Measurements from ENCODE around the gene ITM2C.

Gene ITM2C

GRCh38 chr2:230877759-230878598 is 13.2 kb downstream of the ITM2C start:
- peaks cover 3% of the 10 kb centered on the region for H3K4me1 ChIP-seq (ENCODE audit: insufficient read depth, low read length, poor library complexity, severe bottlenecking)
- no peaks in the 10 kb centered on the region for H3K27me3 ChIP-seq (ENCODE audit: insufficient read depth, low read length, poor library complexity, severe bottlenecking)
- H2AFZ ChIP-seq (ENCODE audit: low read length), result no peak overlapping the region
- H3K4me2 ChIP-seq (ENCODE audit: low read depth, low read length, poor library complexity, severe bottlenecking), result no peak overlapping the region
- TF ChIP-seq EZH2phosphoT487 (IDR thresholded peaks at IDR 0.05; ENCODE audit: borderline replicate concordance) (no peak), CTCF (conservative IDR thresholded peaks at IDR 0.05; ENCODE audit: low read length) (no peak)
- peaks cover 12% of the 10 kb centered on the region; the same call in 1 of the 2 replicates for H3K79me2 ChIP-seq (ENCODE audit: insufficient read depth, low read length)
- H3K9me2 ChIP-seq (replicated peaks; ENCODE audit: low read depth, low read length), result no peaks in the 10 kb centered on the region
- H3K4me3 ChIP-seq (ENCODE audit: low read length, poor library complexity, severe bottlenecking), result no peak overlapping the region
- H4K20me1 ChIP-seq (ENCODE audit: insufficient read depth, low read length, poor library complexity, severe bottlenecking), result peaks cover 5% of the 10 kb centered on the region
- no peak overlapping the region for H3K9ac ChIP-seq (ENCODE audit: low read depth, low read length, poor library complexity, severe bottlenecking)
- H3K9me3 ChIP-seq (ENCODE audit: insufficient read depth, low read depth, low read length), result no peaks in the 10 kb centered on the region
- 0 out of 2 replicates have a peak, but pooled peaks cover 3% of the 10 kb centered on the region for H3F3A ChIP-seq (ENCODE audit: low read depth)
- peaks cover 62% of the 10 kb centered on the region; the same call in 1 of the 2 replicates for H3K36me3 ChIP-seq (ENCODE audit: insufficient read depth, low read length)

GRCh38 chr2:230878599-230879188 is 14.0 kb downstream of the ITM2C start:
- Histone ChIP-seq H2AFZ (ENCODE audit: low read length) (no peak overlapping the region), H3K9me3 (ENCODE audit: insufficient read depth, low read depth, low read length) (no peaks in the 10 kb centered on the region), H3F3A (ENCODE audit: low read depth) (0 out of 2 replicates have a peak, but pooled peaks cover 3% of the 10 kb centered on the region), H3K9me2 (replicated peaks; ENCODE audit: low read depth, low read length) (no peaks in the 10 kb centered on the region), H4K20me1 (ENCODE audit: insufficient read depth, low read length, poor library complexity, severe bottlenecking) (peaks cover 5% of the 10 kb centered on the region), H3K4me3 (ENCODE audit: low read length, poor library complexity, severe bottlenecking) (no peak overlapping the region), H3K4me1 (ENCODE audit: insufficient read depth, low read length, poor library complexity, severe bottlenecking) (peaks cover 3% of the 10 kb centered on the region), H3K79me2 (ENCODE audit: insufficient read depth, low read length) (peaks cover 5% of the 10 kb centered on the region; the same call in 1 of the 2 replicates), H3K27me3 (ENCODE audit: insufficient read depth, low read length, poor library complexity, severe bottlenecking) (no peaks in the 10 kb centered on the region), H3K4me2 (ENCODE audit: low read depth, low read length, poor library complexity, severe bottlenecking) (no peak overlapping the region), H3K9ac (ENCODE audit: low read depth, low read length, poor library complexity, severe bottlenecking) (no peak overlapping the region), H3K36me3 (ENCODE audit: insufficient read depth, low read length) (peaks cover 59% of the 10 kb centered on the region; the same call in 1 of the 2 replicates)
- TF ChIP-seq EZH2phosphoT487 (IDR thresholded peaks at IDR 0.05; ENCODE audit: borderline replicate concordance) (no peak), CTCF (conservative IDR thresholded peaks at IDR 0.05; ENCODE audit: low read length) (no peak)

GRCh38 chr2:230879271-230879882 is 14.6 kb downstream of the ITM2C start:
- Histone ChIP-seq H3K9ac (ENCODE audit: low read depth, low read length, poor library complexity, severe bottlenecking) (no peak overlapping the region), H3K9me2 (replicated peaks; ENCODE audit: low read depth, low read length) (no peaks in the 10 kb centered on the region), H4K20me1 (ENCODE audit: insufficient read depth, low read length, poor library complexity, severe bottlenecking) (peaks cover 5% of the 10 kb centered on the region), H3K36me3 (ENCODE audit: insufficient read depth, low read length) (peaks cover 53% of the 10 kb centered on the region; the same call in 1 of the 2 replicates), H3K79me2 (ENCODE audit: insufficient read depth, low read length) (0 out of 2 replicates have a peak, but pooled peaks cover 1% of the 10 kb centered on the region), H3K4me2 (ENCODE audit: low read depth, low read length, poor library complexity, severe bottlenecking) (no peak overlapping the region), H3K4me1 (ENCODE audit: insufficient read depth, low read length, poor library complexity, severe bottlenecking) (peaks cover 3% of the 10 kb centered on the region), H3K4me3 (ENCODE audit: low read length, poor library complexity, severe bottlenecking) (no peak overlapping the region), H2AFZ (ENCODE audit: low read length) (no peak overlapping the region), H3K27me3 (ENCODE audit: insufficient read depth, low read length, poor library complexity, severe bottlenecking) (no peaks in the 10 kb centered on the region), H3K9me3 (ENCODE audit: insufficient read depth, low read depth, low read length) (no peaks in the 10 kb centered on the region), H3F3A (ENCODE audit: low read depth) (0 out of 2 replicates have a peak, but pooled peaks cover 3% of the 10 kb centered on the region)
- TF ChIP-seq CTCF (conservative IDR thresholded peaks at IDR 0.05; ENCODE audit: low read length) (no peak), EZH2phosphoT487 (IDR thresholded peaks at IDR 0.05; ENCODE audit: borderline replicate concordance) (no peak)
